Measurements from ENCODE around the gene FAM170B.

FAM170B gene

GRCh38 chr10:49118430-49119074 is 15.3 kb downstream of the FAM170B start:
- no peak for DNase-seq

GRCh38 chr10:49117376-49118070 is 16.3 kb downstream of the FAM170B start:
- no peak for DNase-seq

- DNase-seq, result no peak
Measured at GRCh38 chr10:49116509-49117375, 17.1 kb downstream of the FAM170B start.

GRCh38 chr10:49115796-49116508 is 17.9 kb downstream of the FAM170B start:
- no peak for DNase-seq

- no peak for DNase-seq
Measured at GRCh38 chr10:49115015-49115795, 18.6 kb downstream of the FAM170B start, which contains the start of gene VSTM4. TSS of gene VSTM4 (minus strand) at chr10:49115522. CDS start at chr10:49115485, 37 bp downstream.

GRCh38 chr10:49114718-49115014 is 19.2 kb downstream of the FAM170B start:
- DNase-seq, result no peak

GRCh38 chr10:49113741-49114141 is 20.1 kb downstream of the FAM170B start:
- DNase-seq, result no peak

- no peak for DNase-seq
Measured at GRCh38 chr10:49112851-49113250, 21.0 kb downstream of the FAM170B start.

- no peak for DNase-seq
Measured at GRCh38 chr10:49112098-49112497, 21.7 kb downstream of the FAM170B start.

- no peak for DNase-seq
Measured at GRCh38 chr10:49111320-49111698, 22.5 kb downstream of the FAM170B start.

- DNase-seq, result no peak
Measured at GRCh38 chr10:49110684-49111319, 23.0 kb downstream of the FAM170B start.

GRCh38 chr10:49109669-49110340 is 24.0 kb downstream of the FAM170B start:
- no peak for DNase-seq

- no peak for DNase-seq
Measured at GRCh38 chr10:49108656-49109055, 25.2 kb downstream of the FAM170B start.

GRCh38 chr10:49107887-49108267 is 25.9 kb downstream of the FAM170B start:
- no peak for DNase-seq

GRCh38 chr10:49107111-49107886 is 26.5 kb downstream of the FAM170B start:
- no peak for DNase-seq

- no peak for DNase-seq
Measured at GRCh38 chr10:49106451-49106850, 27.4 kb downstream of the FAM170B start.

- DNase-seq, result no peak
Measured at GRCh38 chr10:49105076-49105475, 28.7 kb downstream of the FAM170B start.

- DNase-seq, result no peak
Measured at GRCh38 chr10:49104323-49104722, 29.5 kb downstream of the FAM170B start.

GRCh38 chr10:49103761-49104160 is 30.1 kb downstream of the FAM170B start:
- no peak for DNase-seq

GRCh38 chr10:49099046-49099445 is 34.8 kb downstream of the FAM170B start:
- DNase-seq, result no peak
